G401.6 (cell line): ENCODE data around the gene SLC25A13.

Experiments
- FAIRE-seq: peaks from 2 replicates; lab custom pipeline; 2012; peaks lifted over from hg19 to GRCh38; lab: Jason Lieb, UNC

The SLC25A13 gene

GRCh38 chr7:96088579-96088978, 233.3 kb downstream of the SLC25A13 start:
- no peak for FAIRE-seq

DNA sequence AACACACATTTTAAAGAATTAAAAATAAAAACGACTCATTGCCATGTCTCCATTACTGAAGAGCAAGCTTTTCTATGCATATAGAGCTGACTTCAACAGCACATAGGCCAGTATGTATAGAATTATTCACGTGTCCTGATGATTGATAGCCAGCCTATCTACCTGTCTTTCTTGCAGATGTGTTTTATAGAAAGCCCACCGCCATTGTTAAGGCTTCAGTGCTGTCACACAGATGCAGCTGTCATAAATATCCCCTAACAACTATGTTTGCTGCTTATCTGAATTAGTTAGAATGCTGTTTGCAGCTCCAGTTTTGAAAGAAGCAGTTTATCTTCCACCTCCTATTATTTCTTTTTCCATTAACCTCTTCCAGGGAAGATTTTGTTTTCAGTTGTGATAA, 235.9 kb downstream of the SLC25A13 start:
- FAIRE-seq: no peak

DNA sequence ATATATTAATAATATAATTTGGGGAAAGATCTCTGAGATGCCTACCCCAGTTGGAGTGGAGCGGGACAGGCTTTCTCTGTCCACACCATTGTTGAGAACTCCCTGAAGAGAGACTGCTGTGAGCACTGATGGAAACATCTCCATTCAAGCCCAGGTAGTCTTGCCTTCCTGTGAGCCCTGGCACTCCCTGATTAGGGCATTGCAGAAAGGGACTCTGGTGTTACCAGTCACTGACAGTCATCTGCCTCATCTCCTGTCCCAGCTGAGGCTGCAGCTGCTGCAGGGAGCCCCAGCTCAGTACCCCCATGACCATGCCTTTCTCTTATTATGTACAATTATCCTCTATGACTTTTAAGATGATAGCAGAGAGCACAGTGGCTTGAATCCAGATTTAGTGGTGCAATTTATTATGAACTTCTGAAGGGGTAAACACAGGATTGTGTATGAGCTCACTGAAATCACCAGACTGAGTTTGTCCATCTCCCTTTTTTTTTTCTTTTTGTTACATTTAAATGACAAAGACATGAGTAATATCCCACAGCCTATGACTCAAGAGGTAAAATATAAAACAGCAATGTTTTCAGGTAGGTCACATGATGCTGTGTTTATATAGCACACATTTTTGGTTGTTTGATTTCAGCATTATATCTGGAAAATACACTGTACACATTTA, 236.9 kb downstream of the SLC25A13 start:
- no peak for FAIRE-seq

DNA sequence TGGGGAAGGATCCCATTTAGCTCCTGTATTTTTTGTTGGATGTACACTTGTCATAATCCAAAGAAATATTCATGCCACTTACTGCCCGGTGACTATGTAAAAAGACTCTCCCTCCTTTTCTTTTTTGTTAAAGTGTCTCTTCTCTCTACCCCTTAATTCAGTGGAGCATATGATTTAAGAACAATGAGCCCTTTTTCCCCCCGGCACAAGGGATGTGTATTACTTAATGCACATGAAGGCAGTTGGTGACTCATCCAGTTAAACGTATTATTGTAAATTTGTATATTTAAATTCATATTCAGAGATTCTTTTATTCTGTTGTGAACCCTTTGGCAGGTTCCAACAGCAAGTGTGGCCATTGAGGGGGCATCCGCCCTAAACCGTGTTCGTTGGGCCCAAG, 241.9 kb downstream of the SLC25A13 start:
- FAIRE-seq: no peak

DNA sequence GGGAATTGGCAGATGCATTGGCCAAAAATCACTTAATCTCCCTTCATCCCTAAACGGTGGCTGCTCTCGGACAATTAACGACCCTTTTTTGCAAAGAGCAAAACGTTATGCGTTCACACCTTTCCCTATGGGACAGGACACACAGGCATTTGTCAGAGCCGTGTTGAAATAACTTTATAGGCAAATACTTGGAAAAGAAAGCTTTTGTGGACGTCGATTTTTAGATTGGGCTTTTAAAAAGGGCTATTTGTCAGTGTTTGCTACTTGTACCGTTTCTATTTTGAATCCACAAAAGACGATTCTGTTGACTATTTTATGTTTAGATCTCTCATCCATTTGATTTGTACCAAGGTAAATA, 245.6 kb downstream of the SLC25A13 start:
- FAIRE-seq: no peak

DNA sequence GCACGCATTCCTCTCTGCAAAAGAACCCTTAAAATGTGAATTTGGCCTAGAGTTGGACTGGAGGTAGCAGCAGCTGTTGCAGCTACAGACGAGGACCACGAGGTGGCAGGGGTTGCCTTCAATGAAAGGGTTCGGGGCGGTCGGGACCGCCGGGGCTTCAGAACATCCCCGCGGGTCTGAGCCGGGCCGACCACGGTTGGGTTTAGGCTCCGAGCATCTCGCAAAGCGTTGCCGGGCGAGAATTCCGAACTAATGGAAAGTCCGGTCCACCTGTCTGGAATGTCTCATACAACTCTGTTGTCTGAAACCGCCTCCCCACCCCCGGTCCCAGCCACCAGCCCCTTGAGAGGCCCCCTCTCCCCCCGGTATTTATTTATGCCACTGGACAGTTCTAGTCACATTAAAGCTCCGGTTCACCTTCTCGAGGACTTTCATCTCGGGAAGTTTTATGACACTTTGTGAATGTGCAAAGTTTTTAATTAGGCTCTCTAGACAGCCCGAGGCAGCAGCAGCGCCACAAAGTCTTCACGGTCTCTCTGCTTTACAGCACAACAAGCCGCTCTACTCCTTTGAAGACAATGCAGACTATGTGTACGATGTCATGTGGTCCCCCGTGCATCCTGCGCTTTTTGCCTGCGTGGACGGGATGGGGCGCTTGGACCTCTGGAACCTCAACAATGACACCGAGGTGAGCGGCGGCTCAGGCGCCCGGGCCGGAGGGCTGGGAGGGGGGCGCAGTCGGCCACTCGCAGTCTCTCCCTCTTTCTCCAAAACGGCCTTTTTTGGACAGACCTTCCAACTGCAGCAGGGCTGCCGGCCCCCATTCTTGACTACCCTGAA, 246.2 kb downstream of the SLC25A13 start:
- FAIRE-seq: peak; percentile 3

- FAIRE-seq: no peak
These were observed 247.0 kb downstream of the SLC25A13 start for GRCh38 chr7:96074871-96075270.
